GM19397 (cell line): ENCODE data around the gene WDR77.

Experiments used
- ATAC-seq: cut with Tn5 transposase; IDR thresholded peaks from one replicate; pipeline ENCODE4 v1.9.1; 2021; ENCODE audit warnings: mild to moderate bottlenecking, moderate library complexity; ENCODE audit not compliant: unreplicated experiment

The WDR77 gene

DNA sequence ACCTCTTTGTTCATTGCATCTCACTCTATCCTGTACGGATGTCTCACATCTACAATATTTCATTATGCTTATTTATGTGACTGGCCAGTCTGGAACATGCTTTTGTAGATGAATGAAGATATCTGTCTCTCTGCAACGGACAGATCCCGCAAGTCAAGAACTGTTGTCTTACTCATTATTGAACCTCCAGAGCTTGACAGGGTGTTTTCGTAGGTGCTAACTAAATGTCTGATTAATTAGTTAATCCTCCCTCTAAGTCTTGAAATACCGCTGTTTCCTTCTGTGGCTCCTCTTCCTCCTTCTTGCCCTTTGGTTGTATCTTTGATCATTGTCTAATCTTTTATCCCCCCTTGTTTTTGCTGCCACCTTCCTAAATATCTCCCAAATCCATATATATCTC is 21.5 kb upstream of the WDR77 start:
- no peak for ATAC-seq

DNA sequence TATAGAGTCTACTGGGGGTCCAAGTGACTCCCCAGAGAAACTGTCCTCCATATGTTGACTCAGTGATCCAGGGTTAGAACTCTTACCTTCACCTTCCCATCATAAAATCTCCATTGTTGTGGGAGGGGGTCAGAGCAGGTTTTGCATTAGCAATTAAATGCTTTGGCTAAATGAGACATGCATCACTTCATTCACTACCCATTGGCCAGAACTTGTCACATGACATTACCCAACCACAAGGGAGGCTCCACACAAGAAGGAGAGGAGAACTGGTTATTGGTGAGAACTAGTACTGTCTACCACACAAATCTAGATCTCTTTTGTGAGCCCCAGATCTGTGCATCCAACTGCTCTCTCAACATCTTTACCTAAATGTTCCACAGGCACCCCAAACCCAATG is 20.5 kb upstream of the WDR77 start:
- ATAC-seq, result no peak

DNA sequence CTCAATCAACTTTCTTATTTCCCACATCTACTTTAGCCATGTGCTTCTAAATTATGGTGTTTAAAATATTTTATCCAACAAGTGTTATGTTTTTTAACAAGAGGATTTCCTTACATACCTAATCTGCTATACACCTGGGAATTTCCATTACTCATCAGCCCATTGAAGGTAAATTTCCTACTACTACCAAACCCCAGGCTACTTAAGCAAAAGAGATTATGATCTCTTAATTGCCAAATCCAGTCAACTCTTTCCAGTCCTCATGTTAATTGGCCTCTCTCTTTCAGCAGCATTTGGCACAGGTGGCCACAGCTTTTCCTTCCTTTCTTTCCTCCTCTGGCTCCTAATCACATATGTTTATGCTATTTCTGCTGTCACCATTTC is 19.7 kb upstream of the WDR77 start:
- ATAC-seq, result no peak

DNA sequence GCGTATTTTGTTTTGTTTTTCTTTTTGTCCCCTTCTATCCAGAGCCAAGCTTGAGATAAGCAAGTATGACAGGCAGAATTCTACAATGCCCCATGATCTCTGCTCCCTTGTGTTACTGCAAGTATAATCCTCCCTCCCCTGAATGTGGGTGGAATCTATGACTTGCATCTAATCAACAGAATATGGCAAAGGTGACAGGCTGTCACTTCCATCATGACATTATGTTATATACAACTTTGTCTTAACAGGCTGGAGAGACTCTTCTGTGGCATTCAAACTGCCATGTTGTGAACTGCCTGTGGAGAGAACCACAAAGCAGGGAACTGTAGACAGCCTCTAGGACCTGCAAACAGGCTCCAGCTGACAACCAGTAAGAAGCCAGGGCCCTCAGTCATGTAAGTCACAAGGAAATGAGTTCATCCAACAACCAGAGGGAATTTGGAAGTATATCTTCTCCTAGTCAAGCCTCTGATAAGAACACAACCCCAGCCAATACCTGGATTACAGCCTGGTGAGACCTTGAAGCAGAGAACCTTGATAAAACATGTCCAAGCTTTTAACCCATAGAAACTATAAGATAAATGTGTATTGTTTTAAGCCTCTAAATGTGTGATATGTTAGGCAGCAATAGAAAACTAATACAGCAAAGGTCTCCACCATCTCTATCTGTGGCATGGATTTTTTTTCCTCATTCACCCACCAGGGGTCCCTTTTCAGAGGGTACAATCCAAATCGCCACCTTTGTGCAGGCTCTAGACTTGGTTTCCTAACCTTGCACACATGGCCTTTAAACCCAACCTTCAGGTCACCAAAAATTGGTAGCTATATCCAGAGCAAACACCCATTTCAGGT is 19.0 kb upstream of the WDR77 start:
- ATAC-seq, result no peak

DNA sequence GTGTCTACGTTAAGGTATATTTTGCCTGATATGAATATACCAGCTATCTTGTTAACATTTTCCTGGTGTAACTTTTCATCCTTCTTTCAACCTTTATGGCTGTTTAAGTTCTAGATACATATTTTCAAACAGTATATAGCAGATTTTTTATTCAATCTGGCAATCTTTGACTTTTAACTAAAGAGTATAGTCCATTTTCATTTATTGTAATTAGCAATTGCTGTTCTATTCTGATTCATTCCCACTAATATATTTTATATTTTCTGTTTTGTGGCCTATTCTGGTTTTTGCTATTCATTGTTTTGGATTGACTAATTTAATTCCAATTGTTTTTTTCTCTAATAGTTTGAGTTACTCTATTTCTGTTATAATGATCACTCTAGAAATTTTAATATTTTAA is 17.4 kb upstream of the WDR77 start:
- no peak for ATAC-seq

DNA sequence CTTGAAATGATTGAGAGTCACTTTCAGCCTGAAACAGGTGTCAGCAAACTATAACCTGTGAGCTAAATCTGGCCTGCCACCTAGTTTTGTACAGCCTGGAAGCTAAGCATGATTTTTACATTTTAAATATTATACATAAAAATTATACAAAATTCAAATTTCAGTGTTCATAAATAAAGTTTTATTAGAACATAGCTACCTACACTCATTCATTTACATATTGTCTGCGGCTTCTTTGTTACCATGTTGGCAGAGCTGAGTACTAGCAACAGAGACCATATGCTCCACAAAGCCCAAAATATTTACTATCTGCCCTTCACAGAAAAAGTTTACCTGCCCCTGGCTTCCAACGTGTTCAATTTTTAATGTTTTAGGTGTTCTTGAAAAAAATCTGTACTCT is 16.7 kb upstream of the WDR77 start:
- no peak for ATAC-seq

DNA sequence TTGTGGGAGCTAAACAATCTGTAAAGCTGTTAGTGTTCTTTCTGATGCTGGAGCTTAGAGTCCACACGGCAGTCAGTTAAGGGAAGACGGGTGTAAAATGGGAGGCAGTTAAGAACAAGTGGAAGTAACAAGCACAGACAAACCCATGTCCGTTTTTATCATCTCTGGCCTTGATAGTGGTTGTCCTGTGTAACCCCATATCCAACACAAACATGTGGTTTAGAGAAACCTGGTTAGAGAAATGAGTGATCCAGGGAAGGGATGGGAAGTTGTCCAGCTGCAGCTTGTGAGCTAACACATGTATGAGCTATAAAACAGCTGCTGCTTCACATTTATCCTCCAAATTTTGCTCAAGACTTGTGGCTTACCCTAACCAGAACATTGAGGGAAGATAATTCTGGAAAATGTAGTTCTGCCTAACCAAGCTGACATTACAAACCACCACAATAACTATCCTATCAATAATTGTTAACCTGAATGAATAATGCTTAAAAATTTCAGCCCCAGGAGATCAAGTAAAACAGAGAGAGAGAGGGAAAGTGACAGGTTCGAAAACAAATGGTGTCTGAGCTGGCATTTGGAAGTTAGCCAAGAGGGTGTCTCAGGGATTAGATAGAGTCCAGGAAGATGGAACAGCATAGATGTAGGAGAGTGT is 14.1 kb upstream of the WDR77 start:
- no peak for ATAC-seq

DNA sequence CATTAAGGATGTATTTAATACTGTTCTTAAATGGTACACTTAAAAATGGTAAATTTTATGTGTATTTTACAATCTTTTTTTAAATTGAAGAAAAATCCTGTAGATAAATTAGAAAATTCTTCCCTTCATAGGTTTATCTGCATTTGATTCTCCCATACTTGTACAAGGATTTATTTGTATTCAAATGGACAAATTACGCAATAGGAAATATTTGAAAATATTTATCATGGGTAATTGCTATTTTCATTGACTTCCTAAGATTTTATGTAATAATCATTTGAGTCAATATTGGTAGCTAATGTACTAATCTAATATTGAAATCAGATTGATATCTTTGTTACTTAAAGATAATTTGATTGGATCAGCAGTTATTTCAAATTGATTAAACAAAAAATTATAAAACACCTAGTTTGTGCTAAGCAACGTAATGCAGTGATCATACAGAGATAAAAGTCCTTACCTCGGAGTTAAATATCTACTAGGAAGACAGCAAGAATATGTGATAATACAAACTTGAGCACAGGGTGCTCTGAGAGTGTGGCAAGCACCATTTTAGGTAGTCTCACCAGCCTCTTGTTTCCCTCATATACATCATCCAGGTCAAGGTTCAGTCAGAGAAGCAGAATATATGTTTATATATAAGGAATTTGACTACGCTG is 13.4 kb upstream of the WDR77 start:
- no peak for ATAC-seq

DNA sequence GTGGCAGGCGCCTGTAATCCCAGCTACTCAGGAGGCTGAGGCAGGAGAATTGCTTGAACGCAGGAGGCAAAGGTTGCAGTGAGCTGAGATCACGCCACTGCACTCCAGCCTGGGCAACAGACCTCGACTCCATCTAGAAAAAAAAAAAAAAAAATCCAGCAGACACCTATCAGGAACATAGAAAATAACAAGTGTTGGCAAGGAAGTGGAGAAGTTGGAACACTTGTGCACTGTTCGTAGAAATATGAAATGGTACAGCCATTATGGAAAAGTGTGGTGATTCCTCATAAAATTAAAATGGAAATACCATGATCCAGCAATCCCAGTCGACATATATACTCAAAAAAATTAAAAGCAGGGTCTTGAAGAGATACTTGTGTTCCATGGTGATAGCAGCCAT is 12.7 kb upstream of the WDR77 start:
- ATAC-seq, result no peak

DNA sequence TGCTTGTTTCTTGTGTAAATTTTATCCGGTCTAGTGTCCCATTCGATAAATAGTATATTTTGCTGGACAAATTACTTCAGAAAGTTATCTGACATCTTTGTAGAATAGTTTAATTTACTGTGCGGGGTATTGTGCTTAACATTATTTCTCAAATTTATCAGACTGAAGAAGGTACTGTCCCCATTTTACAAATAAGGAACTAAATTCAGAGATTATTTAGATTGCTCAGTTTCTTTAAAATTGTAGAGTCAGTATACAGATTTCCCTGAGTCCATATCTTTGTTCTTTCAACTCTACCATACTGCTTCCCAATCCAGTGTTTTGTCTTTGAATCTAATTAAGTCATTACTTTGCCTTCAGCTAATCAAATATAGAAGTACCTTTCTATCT is 6.6 kb upstream of the WDR77 start:
- ATAC-seq, result no peak

DNA sequence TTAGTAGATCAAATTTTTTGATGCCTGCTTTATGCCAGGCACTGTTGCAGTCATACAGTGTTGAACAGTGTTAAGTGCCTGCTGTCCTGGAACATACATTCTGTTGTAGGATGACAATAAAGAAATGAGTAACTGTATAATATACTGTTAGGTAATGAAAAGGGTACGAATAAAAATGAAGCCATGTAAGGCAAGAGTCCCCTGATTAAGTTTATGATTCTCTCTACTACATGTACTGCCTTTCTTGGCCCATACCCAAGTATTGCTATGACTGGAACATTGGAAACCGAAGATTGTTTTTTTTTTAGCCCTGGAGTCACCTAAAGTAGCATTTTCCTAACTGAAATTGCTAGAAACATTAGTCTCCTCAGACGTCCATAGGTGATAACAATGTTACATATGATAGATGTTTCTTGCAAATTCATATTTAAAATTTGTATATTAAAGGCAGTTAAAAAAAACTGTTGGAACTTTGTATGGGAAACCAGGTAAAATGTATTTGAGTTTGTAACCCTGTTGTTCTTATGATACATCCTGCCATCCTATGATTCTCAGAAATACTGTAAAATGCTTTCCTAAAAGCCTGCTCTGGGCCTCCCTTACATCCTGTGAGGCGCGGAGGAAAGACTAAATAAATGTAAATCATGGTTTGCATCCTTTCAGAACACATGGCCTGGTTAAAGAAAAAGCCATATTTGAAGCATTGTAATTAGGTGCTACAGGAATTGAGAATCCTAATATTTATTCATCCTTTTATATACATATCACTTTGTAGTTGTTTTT is 6.0 kb upstream of the WDR77 start:
- ATAC-seq, result no peak

DNA sequence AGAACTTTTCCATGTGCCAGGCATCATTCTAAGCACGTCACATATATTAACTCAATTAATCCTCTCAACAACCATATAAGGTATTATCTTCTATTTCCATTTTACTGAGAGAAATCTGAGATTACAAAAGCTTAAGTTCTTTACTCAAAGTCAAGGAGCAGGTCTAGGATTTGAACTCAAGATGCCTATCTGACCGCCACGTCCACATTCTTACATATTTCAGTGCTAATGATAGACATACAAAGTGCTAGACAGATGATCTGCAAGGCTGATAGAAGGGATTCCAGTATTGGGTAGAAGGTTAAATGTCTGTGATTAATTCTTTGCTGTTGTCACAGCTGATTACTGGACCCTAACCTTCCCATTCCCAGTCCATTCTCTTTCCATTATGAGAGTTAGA is 4.7 kb upstream of the WDR77 start:
- ATAC-seq, result no peak

DNA sequence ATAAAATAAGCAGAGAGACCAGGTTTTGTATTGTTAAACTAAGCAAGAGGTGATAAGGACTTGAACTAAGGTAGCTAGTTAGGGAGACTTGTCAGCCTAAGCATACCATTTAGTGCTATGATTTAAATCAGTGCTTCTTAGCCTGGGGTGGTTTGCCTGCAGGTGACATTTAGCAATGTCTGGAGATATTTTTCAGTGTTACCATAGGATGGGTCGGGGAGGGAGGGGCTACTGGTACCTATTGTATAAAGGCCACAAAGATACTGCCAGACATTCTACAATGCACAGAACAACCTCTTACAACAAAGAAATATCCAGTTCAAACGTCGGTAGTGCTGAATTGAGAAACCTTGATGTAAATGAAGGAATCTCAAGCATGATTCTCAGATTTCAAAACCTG is 3.5 kb upstream of the WDR77 start:
- no peak for ATAC-seq

DNA sequence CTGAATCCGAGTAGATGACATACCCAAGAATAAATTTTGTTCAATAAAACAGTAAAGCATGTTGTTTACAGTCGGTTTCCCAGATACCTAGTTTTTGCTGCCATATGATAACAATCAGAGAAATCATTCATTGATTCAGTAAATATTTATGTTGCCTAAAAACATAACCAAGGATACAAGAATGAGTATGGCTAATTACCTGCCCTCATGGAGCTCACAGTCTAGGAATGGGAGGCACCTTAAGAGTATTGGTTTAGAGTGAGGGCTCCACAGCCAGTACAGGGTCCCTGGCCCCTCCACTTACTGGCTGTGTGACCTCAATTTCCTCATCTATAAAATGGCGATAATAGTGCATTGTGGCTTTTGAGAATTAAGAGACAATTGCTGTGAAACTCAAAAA is 1.1 kb upstream of the WDR77 start:
- ATAC-seq, result no peak

DNA sequence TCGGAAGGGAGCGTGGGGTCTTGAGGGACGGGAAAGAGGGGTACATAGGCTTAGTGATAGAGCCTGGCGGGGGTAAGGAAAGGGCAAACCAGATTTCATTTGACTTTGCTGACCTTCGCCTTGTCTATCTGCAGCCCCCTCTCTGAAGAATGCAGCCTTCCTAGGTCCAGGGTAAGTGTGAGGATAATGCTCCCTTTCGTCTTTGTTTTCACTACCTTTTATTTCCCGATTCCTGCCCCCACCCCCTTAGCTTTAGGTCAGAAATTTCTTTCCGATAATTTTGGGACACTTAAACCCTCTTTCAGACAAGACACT is 604 bp upstream of the WDR77 start:
- ATAC-seq, result no peak

DNA sequence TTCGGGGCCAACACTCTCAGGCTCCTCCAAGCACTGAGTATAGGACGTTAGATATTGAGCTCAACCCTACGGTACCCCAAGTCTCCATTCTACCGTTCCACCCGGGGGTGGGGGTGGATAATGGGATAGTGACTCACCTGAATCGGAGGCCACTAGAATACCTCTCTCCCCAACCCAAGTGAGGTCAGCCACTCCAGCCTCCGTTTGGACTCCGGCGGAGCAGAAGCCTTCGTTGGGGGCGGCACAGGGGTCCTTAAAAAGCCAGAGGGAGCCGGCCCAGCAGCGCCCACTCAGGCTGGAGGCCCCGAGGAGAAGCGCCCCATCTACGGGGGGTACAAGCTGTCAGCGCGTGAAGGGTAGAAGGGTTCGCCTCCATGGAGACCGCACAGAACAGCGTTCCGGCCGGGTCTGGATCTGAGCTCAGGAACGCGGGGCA is 556 bp downstream of the WDR77 start:
- ATAC-seq, result peak; percentile 20

DNA sequence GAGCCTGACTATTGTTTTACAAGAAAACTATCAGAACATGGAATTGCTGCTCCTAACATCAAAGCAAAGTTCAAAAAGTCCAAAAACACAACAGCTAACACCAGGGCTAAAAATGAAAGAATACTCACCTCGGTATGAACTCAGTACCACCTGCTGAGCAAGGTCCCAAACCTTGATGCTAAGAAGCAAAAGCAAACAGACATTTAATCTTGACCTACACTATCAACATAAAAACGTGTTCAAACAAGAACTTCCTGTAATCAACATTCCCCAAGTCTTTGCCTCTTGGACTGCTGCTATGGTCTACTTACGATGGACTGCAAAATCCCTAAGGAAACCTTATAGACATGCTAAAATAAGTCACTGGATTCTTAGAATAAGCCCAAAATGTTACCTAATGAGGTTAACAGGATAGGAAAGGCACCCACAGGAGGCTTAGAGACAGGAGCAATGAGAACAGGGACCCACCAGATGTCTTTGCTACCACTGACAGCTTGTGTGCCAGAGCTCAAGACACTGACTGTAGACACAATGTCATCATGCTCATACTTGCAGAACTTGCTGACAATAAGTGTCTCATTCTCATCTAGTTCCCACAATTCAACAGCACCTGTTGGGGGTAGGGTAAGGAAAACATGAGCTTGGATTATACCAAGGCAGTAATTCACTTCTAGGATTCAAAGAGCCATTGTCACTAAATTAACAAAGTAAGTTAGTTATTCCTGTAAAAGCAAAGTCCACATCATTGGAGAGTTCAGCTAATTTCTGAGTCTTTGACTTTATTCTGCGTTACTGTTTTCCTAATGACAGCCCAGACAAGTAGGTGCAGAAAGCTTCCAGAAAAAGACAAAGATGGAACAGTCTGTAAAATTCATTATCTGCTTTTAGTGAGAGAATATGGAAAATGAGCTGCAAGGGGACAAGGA is 1.8 kb downstream of the WDR77 start:
- no peak for ATAC-seq

DNA sequence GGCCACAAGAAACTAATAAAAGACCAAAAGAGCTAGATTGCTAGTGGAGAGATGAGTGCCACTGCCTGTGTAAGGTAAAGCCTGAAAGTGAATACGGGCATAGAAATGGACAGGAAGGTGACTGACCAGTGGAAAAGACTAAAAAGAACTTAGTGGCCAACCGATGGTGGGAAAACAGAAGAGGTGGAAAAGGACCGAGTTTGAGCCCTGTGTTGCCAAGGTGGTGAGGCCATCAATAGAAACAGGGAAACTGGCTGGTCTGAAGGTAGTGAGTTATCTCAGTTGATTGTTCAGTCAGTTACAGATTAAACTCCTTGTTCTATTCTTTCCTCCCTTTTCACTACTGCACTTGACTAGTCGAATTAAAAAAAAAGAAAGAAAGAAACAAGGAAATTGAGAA is 2.5 kb downstream of the WDR77 start:
- no peak for ATAC-seq

DNA sequence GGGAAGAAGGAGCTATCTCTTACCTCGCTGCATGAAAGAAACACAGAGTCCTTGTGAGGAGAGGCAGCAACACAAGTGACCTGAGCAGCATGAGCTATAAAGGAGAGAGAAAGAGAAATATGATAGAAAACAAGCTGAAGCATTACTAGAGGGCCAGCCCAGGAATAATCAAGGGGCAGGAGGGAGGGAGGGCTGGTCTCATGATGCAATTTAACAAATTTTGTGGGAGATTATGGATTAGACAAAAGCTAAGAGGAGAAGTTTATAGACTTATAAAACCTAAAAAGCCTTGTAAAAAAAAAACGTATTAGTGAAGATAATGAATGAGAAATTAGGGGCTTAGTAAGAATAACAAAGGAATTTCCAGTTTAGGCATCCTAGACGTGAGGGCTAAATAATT is 5.0 kb downstream of the WDR77 start:
- no peak for ATAC-seq

DNA sequence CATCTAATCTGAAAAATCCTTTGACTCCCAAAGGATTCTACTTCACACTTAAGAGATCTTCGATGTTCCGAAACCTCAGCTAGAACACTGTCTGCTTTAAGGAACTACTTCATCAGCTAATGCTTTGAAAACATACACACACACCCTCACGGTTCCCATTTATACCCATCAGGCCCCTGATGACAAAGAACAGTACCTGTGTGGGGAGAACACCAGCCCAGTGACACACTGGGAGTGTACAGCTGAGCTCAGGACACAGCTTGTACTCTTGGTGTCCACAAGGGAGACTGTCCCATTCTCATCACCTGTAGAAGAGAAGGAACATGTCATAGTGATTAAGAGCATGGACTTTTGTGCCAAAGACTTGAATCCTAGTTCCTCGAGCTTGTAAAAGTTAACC is 6.6 kb downstream of the WDR77 start:
- ATAC-seq, result no peak
